ENCODE data around the gene GRB10.

Gene GRB10

DNA sequence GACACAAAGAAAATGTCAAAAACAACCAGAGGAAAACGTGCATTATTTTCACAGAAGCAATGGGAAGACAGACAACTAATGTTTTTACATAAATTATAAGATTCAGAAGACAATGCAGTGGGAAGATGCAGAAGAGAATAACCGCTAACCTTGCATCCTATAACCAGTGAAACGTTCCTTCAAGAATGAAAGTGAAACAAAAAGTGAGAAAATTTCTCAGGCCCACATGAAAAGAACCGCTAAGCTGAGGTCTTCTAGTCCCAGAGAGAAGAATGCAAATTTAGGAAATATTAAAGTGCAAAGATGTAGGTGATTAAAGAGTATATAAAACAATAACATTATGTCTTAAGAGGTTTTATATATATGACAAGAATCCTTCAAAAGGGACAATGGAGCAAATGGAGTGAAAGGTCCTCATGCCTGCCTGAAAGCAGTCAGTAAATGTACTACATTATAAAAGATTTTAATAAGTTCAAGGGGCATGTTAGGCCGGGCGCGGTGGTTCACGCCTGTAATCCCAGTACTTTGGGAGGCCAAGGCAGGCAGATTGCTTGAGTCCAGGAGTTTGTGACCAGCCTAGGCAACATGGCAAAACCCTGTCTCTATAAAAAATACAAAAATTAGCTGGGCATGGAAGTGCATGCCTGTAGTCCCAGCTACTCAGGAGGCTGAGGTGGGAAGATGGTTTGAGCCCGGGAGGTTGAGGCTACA, 174.3 kb downstream of the GRB10 start:
- TF ChIP-seq, protein P1, sequence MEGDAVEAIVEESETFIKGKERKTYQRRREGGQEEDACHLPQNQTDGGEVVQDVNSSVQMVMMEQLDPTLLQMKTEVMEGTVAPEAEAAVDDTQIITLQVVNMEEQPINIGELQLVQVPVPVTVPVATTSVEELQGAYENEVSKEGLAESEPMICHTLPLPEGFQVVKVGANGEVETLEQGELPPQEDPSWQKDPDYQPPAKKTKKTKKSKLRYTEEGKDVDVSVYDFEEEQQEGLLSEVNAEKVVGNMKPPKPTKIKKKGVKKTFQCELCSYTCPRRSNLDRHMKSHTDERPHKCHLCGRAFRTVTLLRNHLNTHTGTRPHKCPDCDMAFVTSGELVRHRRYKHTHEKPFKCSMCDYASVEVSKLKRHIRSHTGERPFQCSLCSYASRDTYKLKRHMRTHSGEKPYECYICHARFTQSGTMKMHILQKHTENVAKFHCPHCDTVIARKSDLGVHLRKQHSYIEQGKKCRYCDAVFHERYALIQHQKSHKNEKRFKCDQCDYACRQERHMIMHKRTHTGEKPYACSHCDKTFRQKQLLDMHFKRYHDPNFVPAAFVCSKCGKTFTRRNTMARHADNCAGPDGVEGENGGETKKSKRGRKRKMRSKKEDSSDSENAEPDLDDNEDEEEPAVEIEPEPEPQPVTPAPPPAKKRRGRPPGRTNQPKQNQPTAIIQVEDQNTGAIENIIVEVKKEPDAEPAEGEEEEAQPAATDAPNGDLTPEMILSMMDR (IDR thresholded peaks at IDR 0.05; ENCODE audit: insufficient read depth, low read length, poor library complexity, severe bottlenecking) = no peak
- H3K4me3 ChIP-seq (replicated peaks; ENCODE audit: low read depth, low read length) = no peak overlapping the region
- no peaks in the 10 kb centered on the region; the same call in 1 of the 2 replicates for H3K27me3 ChIP-seq (replicated peaks; ENCODE audit: control insufficient read depth, insufficient read depth, low read length)
- no peaks in the 10 kb centered on the region for H3K36me3 ChIP-seq (ENCODE audit: control insufficient read depth, insufficient read depth, low read length)
- DNase-seq (ENCODE audit: extremely low read depth, insufficient read length) = no peak

DNA sequence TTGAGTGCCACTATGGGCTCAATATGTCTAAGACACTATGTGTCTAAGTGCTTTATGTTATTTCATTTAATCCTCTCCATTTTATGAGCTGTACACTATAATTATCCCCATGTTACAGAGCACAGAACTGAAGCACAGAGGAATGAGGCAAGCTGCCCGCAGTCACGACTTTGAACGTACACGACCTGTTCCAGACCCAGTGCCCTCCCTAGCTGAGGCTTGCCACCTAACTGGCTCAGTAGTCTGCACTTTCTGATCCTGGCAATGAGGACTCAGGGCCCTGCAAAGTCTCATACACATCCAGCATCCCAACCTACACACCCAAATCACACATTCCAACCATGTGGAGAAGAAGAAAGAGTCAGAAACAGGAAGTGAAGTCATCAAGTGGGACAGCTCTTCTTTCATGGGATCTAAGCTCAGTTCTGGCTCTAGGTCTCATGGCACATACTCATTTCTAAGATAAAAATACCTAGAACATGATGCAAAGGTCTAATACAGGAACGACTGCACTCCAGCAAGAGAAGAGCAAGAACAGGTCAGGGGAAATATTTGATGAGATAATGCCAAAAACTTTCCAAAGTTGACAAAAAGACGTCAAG, 175.1 kb downstream of the GRB10 start:
- Histone ChIP-seq H3K27me3 (replicated peaks; ENCODE audit: control insufficient read depth, insufficient read depth, low read length) (no peaks in the 10 kb centered on the region; the same call in 1 of the 2 replicates), H3K36me3 (ENCODE audit: control insufficient read depth, insufficient read depth, low read length) (no peaks in the 10 kb centered on the region), H3K4me3 (replicated peaks; ENCODE audit: low read depth, low read length) (no peak overlapping the region)
- TF ChIP-seq, protein P1 (IDR thresholded peaks at IDR 0.05; ENCODE audit: insufficient read depth, low read length, poor library complexity, severe bottlenecking) = no peak
- no peak for DNase-seq (ENCODE audit: extremely low read depth, insufficient read length)

DNA sequence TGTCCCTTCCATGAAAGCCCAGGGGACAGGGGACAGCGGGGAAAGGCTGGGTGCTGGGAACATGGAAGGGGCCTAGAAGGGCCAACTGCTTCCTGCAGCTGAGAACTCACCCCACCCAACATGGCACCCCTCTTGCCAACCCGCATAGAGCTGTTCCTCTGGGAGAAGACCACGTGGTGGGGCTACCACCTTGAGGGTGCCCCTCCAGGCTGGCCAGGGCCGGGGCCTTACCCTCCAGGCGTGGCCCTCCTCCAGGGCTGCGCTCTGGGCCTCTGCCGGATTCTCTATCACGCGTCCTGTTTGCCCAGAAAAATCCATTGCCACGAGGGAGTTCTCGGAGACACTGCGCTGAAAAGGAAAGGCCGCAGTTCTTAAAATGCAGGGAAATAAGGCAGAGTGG, 177.6 kb downstream of the GRB10 start:
- Histone ChIP-seq H3K36me3 (ENCODE audit: control insufficient read depth, insufficient read depth, low read length) (no peaks in the 10 kb centered on the region), H3K27me3 (replicated peaks; ENCODE audit: control insufficient read depth, insufficient read depth, low read length) (no peaks in the 10 kb centered on the region; the same call in 1 of the 2 replicates), H3K4me3 (replicated peaks; ENCODE audit: low read depth, low read length) (no peak overlapping the region)
- no peak for DNase-seq (ENCODE audit: extremely low read depth, insufficient read length)
- TF ChIP-seq, protein P1 (IDR thresholded peaks at IDR 0.05; ENCODE audit: insufficient read depth, low read length, poor library complexity, severe bottlenecking) = no peak

DNA sequence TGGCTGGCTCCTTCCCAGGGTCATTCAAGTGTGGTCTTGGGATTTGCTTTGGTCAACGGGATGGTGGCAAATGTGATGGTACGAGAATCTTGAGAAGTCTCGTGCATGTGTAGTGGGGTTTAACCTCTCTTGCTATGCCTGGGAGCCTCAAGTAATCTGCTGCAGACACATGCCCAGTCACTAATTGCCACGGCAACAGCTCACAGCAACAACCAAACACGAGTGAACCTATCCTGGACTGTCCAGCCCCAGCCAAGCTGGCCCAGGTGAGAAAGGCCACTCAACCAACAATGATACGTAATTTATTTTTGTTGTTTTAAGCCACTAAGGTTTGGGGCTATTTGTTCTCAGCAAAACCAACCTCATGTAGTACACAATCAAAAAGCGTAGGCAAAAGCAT, 179.4 kb downstream of the GRB10 start:
- no peak for DNase-seq (ENCODE audit: extremely low read depth, insufficient read length)
- H3K27me3 ChIP-seq (replicated peaks; ENCODE audit: control insufficient read depth, insufficient read depth, low read length) = peaks cover 2% of the 10 kb centered on the region; the same call in 1 of the 2 replicates
- TF ChIP-seq, protein P1 (IDR thresholded peaks at IDR 0.05; ENCODE audit: insufficient read depth, low read length, poor library complexity, severe bottlenecking) = no peak
- no peak overlapping the region for H3K4me3 ChIP-seq (replicated peaks; ENCODE audit: low read depth, low read length)
- no peaks in the 10 kb centered on the region for H3K36me3 ChIP-seq (ENCODE audit: control insufficient read depth, insufficient read depth, low read length)

DNA sequence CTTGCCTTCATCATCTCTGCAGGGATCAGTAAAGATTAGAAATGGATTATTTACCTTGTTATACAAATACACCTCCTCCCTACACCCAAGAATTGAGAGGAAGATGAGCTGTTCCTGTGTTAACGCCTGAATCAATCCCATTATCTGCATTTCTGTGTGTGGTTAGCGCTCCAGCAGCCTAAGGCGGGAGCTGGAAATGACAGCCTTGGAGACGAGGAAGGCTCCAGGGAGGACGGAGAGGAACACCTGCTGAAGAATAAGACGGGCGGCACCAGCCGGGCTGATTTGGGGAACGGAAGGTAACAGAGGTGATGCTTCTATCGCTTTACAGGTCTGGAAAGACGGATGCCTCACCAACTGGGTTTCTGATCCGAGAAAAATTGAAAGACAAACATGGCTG, 183.3 kb downstream of the GRB10 start:
- TF ChIP-seq, protein P1 (IDR thresholded peaks at IDR 0.05; ENCODE audit: insufficient read depth, low read length, poor library complexity, severe bottlenecking) = no peak
- no peaks in the 10 kb centered on the region for H3K36me3 ChIP-seq (ENCODE audit: control insufficient read depth, insufficient read depth, low read length)
- DNase-seq (ENCODE audit: extremely low read depth, insufficient read length) = no peak
- peaks cover 2% of the 10 kb centered on the region; the same call in 1 of the 2 replicates for H3K27me3 ChIP-seq (replicated peaks; ENCODE audit: control insufficient read depth, insufficient read depth, low read length)
- no peak overlapping the region for H3K4me3 ChIP-seq (replicated peaks; ENCODE audit: low read depth, low read length)

Data from GM06990 (cell line).